Measurements from ENCODE around the gene ZBTB16.

The ZBTB16 gene

GRCh38 chr11:114085965-114086793, 26.7 kb downstream of the ZBTB16 start:
- no peak for DNase-seq

DNA sequence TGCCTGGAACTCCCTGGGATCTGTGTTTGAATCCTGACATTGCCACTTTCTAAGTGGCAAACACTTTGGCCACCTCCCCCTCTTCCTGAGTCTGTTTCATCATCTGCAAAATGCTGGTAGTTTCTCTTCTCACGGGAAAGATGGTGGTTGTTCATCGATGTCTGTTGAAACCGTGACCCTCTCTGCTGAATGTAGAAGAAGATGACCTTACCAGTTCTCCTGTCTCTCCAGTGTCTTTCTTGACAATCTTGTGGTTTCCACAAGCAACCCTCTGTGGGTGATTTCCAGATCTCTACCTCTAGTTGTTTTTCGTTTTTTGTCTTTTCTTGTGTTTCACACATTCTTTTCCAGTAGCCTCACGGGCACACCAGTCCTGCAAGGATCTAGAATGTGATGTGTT, 27.5 kb downstream of the ZBTB16 start:
- DNase-seq: no peak

- no peak for DNase-seq
Observed at GRCh38 chr11:114088216-114088615, 28.7 kb downstream of the ZBTB16 start.

- DNase-seq: no peak
Observed at GRCh38 chr11:114088836-114089235, 29.3 kb downstream of the ZBTB16 start.

DNA sequence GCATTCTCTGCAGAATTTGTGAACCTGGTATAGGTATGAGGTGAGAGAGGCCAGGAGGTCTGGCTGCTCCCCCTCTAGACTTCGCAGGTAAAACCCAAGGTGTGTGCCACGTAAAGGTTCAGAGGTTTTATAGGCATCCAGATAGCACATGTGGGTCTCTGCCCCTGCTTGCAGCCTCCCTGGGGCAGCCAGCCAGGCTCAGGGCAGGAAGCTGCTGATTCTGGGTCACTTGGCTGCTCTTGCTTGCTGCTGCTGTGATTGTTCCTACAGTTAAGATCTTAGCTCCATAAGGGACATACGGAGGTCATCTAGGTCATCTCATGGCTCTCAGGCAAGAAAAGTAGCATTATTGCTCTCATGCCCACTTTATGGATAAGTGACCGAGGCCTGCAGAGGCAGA, 30.2 kb downstream of the ZBTB16 start:
- DNase-seq: no peak

GRCh38 chr11:114090225-114090910, 30.9 kb downstream of the ZBTB16 start:
- no peak for DNase-seq

DNA sequence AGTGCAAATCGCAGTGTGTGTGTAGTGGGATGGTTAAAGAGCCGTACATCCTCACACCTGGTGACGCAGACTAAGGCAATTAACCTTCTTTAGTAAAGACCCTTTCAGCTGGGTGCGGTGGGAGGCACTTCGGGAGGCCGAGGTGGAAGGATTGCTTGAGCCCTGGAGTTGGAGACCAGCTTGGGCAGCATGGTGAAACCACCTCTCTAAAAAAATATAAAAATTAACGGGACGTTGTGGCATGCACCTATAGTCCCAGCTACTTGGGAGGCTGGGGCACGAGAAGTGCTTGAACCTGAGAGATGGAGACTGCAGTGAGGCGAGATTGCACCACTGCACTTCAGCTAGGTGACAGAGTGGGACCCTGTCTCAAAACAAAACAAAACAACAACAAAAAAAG, 31.5 kb downstream of the ZBTB16 start:
- no peak for DNase-seq

GRCh38 chr11:114091516-114092397, 32.2 kb downstream of the ZBTB16 start:
- no peak for DNase-seq

- DNase-seq: no peak
Observed at GRCh38 chr11:114092478-114092877, 33.0 kb downstream of the ZBTB16 start.

DNA sequence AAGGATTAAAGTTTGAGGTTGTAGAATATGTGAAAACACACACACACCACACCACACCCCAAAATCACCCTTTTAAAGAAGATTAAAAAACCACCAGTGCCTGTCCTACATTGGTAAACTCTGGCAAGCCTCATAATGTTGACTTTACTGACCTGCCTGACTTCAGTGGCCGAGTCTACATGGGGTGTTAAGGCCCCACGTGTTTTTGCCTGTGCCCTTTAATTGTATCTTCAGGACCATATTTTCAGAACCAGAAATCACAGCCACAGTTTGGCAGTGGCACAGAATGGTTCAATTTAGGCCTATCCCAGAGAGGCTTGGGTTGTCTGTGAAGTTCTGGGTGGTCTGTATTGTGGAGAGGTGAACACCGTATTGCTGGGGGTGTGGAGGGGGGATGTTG, 33.4 kb downstream of the ZBTB16 start:
- no peak for DNase-seq

DNA sequence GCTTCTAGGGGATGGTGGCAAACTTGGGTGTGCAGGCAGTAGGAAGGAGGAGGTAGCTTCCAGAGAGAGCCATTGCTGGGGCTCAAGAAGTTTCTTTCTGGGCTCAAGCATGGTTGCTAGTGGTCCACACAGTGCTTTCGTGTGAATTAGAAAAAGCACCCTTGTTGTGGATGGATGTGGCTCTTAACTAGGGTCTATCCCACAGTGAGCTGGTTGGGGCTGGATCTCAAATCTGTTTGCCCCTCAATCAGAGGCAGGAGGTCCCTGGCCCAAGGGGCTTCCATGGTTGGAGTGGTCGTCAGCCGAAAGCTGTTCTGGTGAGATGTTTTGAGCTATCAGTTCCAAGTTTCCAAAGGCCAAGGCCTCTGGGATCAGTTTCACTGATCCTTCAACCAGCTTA, 35.0 kb downstream of the ZBTB16 start:
- DNase-seq: no peak

DNA sequence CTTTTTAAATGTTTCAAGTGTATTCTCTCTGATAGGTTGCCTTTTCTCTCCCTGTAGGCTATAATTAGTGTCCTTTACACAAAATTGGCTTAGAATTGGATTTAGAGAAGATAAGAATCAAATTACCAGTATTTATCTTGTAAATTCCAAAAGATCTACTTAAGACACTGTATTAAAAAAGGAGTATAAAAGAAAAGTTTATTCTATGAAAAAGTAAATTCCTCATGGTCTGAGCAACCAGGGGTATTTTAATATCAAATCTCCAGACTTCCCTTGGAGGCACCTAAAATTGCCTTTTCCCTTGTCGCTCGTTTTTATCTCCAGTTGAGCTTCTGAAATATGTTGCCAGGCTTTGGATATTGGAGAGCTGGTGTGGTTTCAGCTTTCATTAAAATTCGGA, 36.4 kb downstream of the ZBTB16 start:
- no peak for DNase-seq

- DNase-seq: no peak
Observed at GRCh38 chr11:114097832-114098231, 38.3 kb downstream of the ZBTB16 start.

- no peak for DNase-seq
Observed at GRCh38 chr11:114098927-114099326, 39.4 kb downstream of the ZBTB16 start.

GRCh38 chr11:114099392-114100178, 40.1 kb downstream of the ZBTB16 start:
- no peak for DNase-seq

- DNase-seq: no peak
Observed at GRCh38 chr11:114102993-114103896, 43.7 kb downstream of the ZBTB16 start.

- DNase-seq: no peak
Observed at GRCh38 chr11:114105611-114106010, 46.1 kb downstream of the ZBTB16 start.

- no peak for DNase-seq
Observed at GRCh38 chr11:114106047-114106446, 46.5 kb downstream of the ZBTB16 start.

GRCh38 chr11:114106986-114107385, 47.5 kb downstream of the ZBTB16 start:
- DNase-seq: no peak

DNA sequence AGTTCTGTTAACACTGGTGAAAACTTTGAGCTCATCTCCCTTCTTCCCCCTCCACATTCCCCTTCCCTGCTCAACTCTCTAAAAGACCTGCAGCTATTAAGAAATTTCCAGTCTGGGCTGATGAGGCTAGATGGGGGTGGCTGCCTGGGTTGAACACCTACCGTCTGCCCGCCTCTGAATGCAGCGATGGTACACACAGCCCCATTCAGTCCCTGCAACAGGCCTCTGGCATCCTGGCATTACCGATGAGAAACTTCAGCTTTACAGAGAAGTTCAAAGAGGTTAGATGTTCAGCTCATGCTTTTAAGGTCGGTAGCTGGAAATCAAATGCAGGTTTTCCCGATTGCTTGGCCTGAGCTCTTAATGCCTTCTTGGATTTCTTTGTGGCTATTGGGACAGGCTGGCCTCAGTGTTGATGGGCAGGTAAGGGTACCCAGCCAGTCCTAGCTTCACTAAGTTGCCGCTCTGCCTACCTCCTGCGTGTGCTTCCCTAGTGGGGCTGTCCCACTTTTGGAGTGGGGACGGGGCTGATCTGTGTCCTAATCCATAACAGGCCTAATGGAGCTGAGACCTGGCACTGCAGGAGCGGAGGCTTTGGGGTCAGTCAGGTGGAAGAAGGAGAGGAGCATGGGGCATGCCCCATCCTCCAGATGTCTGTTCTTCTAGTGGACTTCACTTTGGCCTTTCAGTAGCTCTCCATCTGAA, 49.1 kb downstream of the ZBTB16 start:
- DNase-seq: no peak

Data from kidney glomerular epithelial cell (primary cell).